Hepatocyte (in vitro differentiated cells): ENCODE measurements around the gene TFAP2B. TPM values are rescaled to one million over a fixed set of nuclear protein-coding genes. Genes with fewer than 3 reads are reported as not detected.

Experiments used
- DNase-seq: peaks from one replicate; pipeline ENCODE4 v3.0.0-alpha.2; 2016; ENCODE audit warnings: low spot score
- H2AFZ ChIP-seq: fragments of 200-600 bp; sonication (generic); 2 replicates; pipeline ENCODE4 v1.6.0; 2016; ENCODE audit warnings: antibody characterized with exemption, mild to moderate bottlenecking
- H3K27ac ChIP-seq: fragments of 200-600 bp; sonication (generic); 2 replicates; pipeline ENCODE4 v1.5.1; 2016; ENCODE audit warnings: mild to moderate bottlenecking
- H3K27me3 ChIP-seq: fragments of 200-600 bp; sonication (generic); 2 replicates; pipeline ENCODE4 v1.6.1; 2016
- H3K36me3 ChIP-seq: fragments of 200-600 bp; sonication (generic); replicated peaks from 2 replicates; pipeline ENCODE4 v1.5.1; 2016; ENCODE audit warnings: low read depth; ENCODE audit not compliant: insufficient read depth
- H3K4me1 ChIP-seq: fragments of 200-600 bp; sonication (generic); 2 replicates; pipeline ENCODE4 v1.5.1; 2016; ENCODE audit warnings: mild to moderate bottlenecking, moderate library complexity; ENCODE audit not compliant: insufficient read depth
- H3K4me2 ChIP-seq: fragments of 200-600 bp; sonication (generic); 2 replicates; pipeline ENCODE4 v1.6.0; 2016
- H3K4me3 ChIP-seq: fragments of 200-600 bp; sonication (generic); 2 replicates; pipeline ENCODE4 v1.5.1; 2016; ENCODE audit warnings: mild to moderate bottlenecking
- H3K79me2 ChIP-seq: fragments of 200-600 bp; sonication (generic); 2 replicates; pipeline ENCODE4 v1.6.0; 2017; ENCODE audit warnings: mild to moderate bottlenecking
- H3K9me2 ChIP-seq: fragments of 200-600 bp; sonication (generic); replicated peaks from 2 replicates; pipeline ENCODE4 v1.6.0; 2017; ENCODE audit warnings: mild to moderate bottlenecking; ENCODE audit not compliant: insufficient read depth
- H3K9me3 ChIP-seq: fragments of 200-600 bp; sonication (generic); 2 replicates; pipeline ENCODE4 v1.5.1; 2016; ENCODE audit warnings: low read depth, mild to moderate bottlenecking
- H4K20me1 ChIP-seq: fragments of 200-600 bp; sonication (generic); 2 replicates; pipeline ENCODE4 v1.6.0; 2016; ENCODE audit warnings: mild to moderate bottlenecking; ENCODE audit not compliant: insufficient read depth, poor library complexity, severe bottlenecking
- EZH2 ChIP-seq: fragments of 200-600 bp; sonication (generic); IDR thresholded peaks from 2 replicates; pipeline ENCODE4 v1.6.1; 2016; ENCODE audit warnings: antibody characterized with exemption, mild to moderate bottlenecking, borderline replicate concordance
- EZH2phosphoT487 ChIP-seq: fragments of 200-600 bp; sonication (generic); IDR thresholded peaks from one replicate; pipeline ENCODE4 v1.6.1; 2018; ENCODE audit warnings: antibody characterized with exemption, mild to moderate bottlenecking, low read depth, moderate library complexity; ENCODE audit not compliant: unreplicated experiment, severe bottlenecking
- WGBS: methylation state at CpG from one replicate; pipeline ENCODE4 v1.1.6; 2016; ENCODE audit warnings: low lambda C conversion rate; ENCODE audit errors: missing lambda C conversion rate; 5-methylcytosine and 5-hydroxymethylcytosine counted together
- polyA plus RNA-seq: library from polyadenylated mRNA; unstranded; fragments of >200 nt; fragmentation: Nextera tagmentation; extraction: Ambion mirVana; gene quantifications from 2 replicates; pipeline ENCODE4 v1.2.1, GENCODE V29; 2016
- total RNA-seq: library from RNA; depleted of rRNA; stranded (reverse); fragments of >200 nt; gene quantifications from 2 replicates; pipeline ENCODE4 v1.2.3, GENCODE V29; 2014
- TF ChIP-seq, protein P1 (sequence below): fragments of 200-600 bp; sonication (generic); IDR thresholded peaks from 2 replicates; pipeline ENCODE4 v1.5.1; 2016; ENCODE audit warnings: antibody characterized with exemption, mild to moderate bottlenecking; ENCODE audit not compliant: poor library complexity

Gene TFAP2B
- total and polyA plus RNA-seq, 2 experiments from 2014 or later = 0.73 to 1.3 TPM

- Histone ChIP-seq H3K79me2 (no peaks in the 10 kb centered on the region), H3K9me2 (no peaks in the 10 kb centered on the region), H4K20me1 (no peaks in the 10 kb centered on the region), H3K27ac (no peak overlapping the region), H3K4me2 (no peak overlapping the region), H3K4me3 (no peak overlapping the region), H3K27me3 (peaks cover 3% of the 10 kb centered on the region), H3K4me1 (no peaks in the 10 kb centered on the region), H3K9me3 (no peaks in the 10 kb centered on the region), H3K36me3 (no peaks in the 10 kb centered on the region), H2AFZ (no peak overlapping the region)
- no peak for DNase-seq
- TF ChIP-seq, protein P1, sequence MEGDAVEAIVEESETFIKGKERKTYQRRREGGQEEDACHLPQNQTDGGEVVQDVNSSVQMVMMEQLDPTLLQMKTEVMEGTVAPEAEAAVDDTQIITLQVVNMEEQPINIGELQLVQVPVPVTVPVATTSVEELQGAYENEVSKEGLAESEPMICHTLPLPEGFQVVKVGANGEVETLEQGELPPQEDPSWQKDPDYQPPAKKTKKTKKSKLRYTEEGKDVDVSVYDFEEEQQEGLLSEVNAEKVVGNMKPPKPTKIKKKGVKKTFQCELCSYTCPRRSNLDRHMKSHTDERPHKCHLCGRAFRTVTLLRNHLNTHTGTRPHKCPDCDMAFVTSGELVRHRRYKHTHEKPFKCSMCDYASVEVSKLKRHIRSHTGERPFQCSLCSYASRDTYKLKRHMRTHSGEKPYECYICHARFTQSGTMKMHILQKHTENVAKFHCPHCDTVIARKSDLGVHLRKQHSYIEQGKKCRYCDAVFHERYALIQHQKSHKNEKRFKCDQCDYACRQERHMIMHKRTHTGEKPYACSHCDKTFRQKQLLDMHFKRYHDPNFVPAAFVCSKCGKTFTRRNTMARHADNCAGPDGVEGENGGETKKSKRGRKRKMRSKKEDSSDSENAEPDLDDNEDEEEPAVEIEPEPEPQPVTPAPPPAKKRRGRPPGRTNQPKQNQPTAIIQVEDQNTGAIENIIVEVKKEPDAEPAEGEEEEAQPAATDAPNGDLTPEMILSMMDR = no peak
- no peak for TF ChIP-seq EZH2
- no peak for TF ChIP-seq EZH2phosphoT487
Observed at GRCh38 chr6:50804283-50804682, 14.4 kb upstream of the TFAP2B start.

GRCh38 chr6:50807035-50807434 lies 11.6 kb upstream of the TFAP2B start:
- H2AFZ ChIP-seq = no peak overlapping the region
- H3K79me2 ChIP-seq = no peaks in the 10 kb centered on the region
- H4K20me1 ChIP-seq = no peaks in the 10 kb centered on the region
- no peak overlapping the region for H3K27ac ChIP-seq
- no peak overlapping the region for H3K4me2 ChIP-seq
- no peak overlapping the region for H3K4me3 ChIP-seq
- TF ChIP-seq EZH2phosphoT487 (no peak), EZH2 (no peak)
- TF ChIP-seq, protein P1 = no peak
- no peaks in the 10 kb centered on the region for H3K27me3 ChIP-seq
- H3K9me2 ChIP-seq = no peaks in the 10 kb centered on the region
- no peak for DNase-seq
- H3K4me1 ChIP-seq = no peaks in the 10 kb centered on the region
- no peaks in the 10 kb centered on the region for H3K36me3 ChIP-seq
- no peaks in the 10 kb centered on the region for H3K9me3 ChIP-seq

DNA sequence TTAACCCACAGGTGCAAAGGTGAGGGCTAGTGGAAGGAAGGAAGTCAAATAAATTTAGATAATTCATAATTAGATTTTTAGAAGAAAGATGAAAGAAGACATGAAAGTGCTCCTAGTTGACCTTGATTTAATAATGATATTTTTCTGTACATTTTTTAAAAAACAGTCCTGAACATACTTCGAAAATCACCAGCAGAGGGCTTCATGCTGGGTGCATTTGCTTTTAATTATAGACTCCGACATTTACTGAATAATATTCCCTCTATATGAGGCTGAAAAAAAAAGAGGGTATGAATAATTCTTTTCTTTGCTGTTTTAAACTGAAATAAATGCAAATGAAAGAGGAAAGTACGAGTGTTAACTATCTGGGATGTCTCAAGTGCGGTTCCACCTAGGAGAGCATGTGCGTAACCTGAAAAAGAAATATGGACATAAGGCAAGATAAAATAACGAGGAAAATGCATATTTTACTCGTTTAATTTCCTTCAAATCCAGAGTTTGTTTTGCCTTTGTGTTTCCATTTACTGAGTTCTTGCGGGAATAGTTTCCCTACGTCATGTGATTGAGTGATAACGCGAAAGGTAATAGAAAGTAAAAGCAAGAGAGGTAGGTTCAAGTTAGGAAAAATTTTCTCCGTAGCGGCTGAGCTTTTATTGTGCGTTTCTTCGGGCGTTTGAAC lies 3.1 kb upstream of the TFAP2B start:
- peak overlapping the region; percentile 52 for H2AFZ ChIP-seq
- no peaks in the 10 kb centered on the region for H3K79me2 ChIP-seq
- no peak overlapping the region for H3K27ac ChIP-seq
- WGBS = 13% methylated on average over 16 of the region's 16 CpGs
- no peaks in the 10 kb centered on the region for H4K20me1 ChIP-seq
- H3K4me1 ChIP-seq = no peaks in the 10 kb centered on the region
- DNase-seq = peak; percentile 19
- no peaks in the 10 kb centered on the region for H3K9me3 ChIP-seq
- peak overlapping the region; percentile 79 for H3K4me2 ChIP-seq
- H3K36me3 ChIP-seq = no peaks in the 10 kb centered on the region
- H3K27me3 ChIP-seq = peaks cover 60% of the 10 kb centered on the region
- H3K4me3 ChIP-seq = peak overlapping the region; percentile 48
- H3K9me2 ChIP-seq = no peaks in the 10 kb centered on the region
- TF ChIP-seq EZH2 = no peak
- TF ChIP-seq EZH2phosphoT487 = no peak
- TF ChIP-seq, protein P1 = peak; percentile 67

DNA sequence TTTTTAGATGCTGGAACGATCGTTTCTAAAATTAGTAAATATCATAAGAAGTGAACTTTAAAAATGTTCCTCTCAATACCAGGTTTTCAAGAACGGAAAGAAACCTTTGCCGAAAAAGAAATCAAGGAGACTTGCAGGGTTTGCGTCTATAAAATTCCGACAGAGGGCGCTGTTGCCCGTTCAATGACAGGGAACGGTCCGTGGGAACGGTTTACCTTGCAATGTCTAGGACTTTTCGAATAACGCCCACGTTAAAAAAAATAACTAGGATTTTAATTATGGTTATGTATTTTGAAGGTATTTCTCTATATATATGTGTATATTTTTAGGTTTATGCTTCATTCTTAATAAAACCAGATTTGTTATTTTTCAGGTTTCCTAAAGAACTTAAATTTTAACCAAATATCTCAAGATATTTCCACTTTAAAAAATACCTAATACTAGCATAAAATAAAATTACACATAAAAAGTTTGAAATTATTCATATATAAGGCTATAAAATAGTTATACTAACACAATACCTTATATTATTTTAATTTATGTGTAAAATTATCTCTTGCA lies 2.5 kb upstream of the TFAP2B start:
- Histone ChIP-seq H3K4me3 (peak overlapping the region; percentile 48), H3K27ac (no peak overlapping the region), H2AFZ (peak overlapping the region; percentile 52), H3K79me2 (no peaks in the 10 kb centered on the region), H3K27me3 (peaks cover 66% of the 10 kb centered on the region), H3K9me2 (no peaks in the 10 kb centered on the region), H3K36me3 (no peaks in the 10 kb centered on the region), H4K20me1 (no peaks in the 10 kb centered on the region), H3K4me2 (peak overlapping the region; percentile 79), H3K4me1 (no peaks in the 10 kb centered on the region), H3K9me3 (no peaks in the 10 kb centered on the region)
- DNase-seq = peak; percentile 88
- under 1% methylated on average over 14 of the region's 14 CpGs for WGBS
- no peak for TF ChIP-seq EZH2
- TF ChIP-seq EZH2phosphoT487 = no peak
- TF ChIP-seq, protein P1 = peak; percentile 94
